Vagina (tissue), 2 donors: ENCODE measurements around the gene ZNRF2.

Experiments used
- CTCF ChIP-seq, 3 experiments: fragments of 450-650 bp in 2 of 3; fragments of 200-600 bp in 1 of 3; sonication (generic) in 1 of 3; IDR thresholded peaks; one replicate each; pipeline ENCODE4 v1.5.1; 2017 to 2019; ENCODE audit warnings: antibody characterized with exemption in 3 of 3, mild to moderate bottlenecking in 2 of 3, moderate library complexity in 2 of 3
- POLR2A ChIP-seq, 2 donors: fragments of 450-650 bp; IDR thresholded peaks; one replicate each; pipeline ENCODE4 v1.6.1; 2017; ENCODE audit warnings: antibody characterized with exemption in 2 of 2, mild to moderate bottlenecking in 2 of 2, moderate library complexity in 2 of 2

- no peak for TF ChIP-seq CTCF (IDR thresholded peaks at IDR 0.05)
- no peak for TF ChIP-seq POLR2A (IDR thresholded peaks at IDR 0.05)
These were observed 29.0 kb downstream of the ZNRF2 start for GRCh38 chr7:30313348-30313747.
